Measurements from ENCODE around the gene LRP1B.
"Not testable (repeated sequence)": the region's sequence is repeated elsewhere in the genome, so short reads cannot be mapped to it uniquely, and the experiment has no call there.

Gene LRP1B

GRCh38 chr2:140567734-140568133 lies 1563.1 kb downstream of the LRP1B start:
- DNase-seq = no peak

GRCh38 chr2:140565756-140566155 lies 1565.1 kb downstream of the LRP1B start:
- no peak for DNase-seq

- no peak for DNase-seq
Observed at GRCh38 chr2:140555701-140556100, 1575.1 kb downstream of the LRP1B start.

DNA sequence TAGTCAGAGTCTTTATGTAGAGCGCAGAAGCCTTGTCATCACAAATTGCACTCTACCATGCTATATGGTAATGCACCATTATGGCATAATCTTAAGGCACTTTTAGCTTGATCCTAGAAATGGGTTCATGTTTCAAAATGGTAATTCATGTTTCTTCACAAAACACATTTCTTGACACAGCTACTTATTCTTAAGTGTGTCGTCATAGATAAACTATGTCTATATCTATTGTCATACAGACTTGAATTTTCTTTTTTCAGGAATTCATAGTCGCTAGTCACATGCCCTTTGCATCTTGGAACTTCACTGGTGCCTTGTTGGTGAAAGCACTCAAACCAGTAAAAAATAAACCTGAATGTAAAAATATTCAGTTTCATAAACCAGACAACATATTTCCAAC lies 1578.2 kb downstream of the LRP1B start:
- no peak for DNase-seq

DNA sequence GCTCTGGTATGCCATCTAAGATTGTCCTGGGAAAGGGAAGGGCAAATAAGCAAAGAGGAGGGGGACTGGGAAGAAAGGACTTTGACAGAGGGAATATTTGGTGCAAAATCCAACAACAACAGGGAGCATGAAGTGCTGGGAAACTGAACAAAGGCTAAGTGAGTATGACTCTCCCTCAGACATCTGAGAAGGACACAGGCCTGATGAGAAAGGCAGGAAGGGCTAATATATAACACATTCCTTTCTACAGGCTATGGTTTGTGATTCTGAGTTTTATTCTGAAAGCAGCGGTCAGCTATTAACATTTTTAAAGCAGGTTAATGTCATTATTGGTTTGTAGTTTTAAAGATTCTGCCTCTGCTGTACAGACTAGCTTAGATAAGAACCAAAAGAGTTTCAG lies 1579.5 kb downstream of the LRP1B start:
- no peak for DNase-seq

- no peak for DNase-seq
Observed at GRCh38 chr2:140550821-140551220, 1580.0 kb downstream of the LRP1B start.

- DNase-seq = not testable (repeated sequence)
Observed at GRCh38 chr2:140544769-140545168, 1586.0 kb downstream of the LRP1B start.

- DNase-seq = no peak
Observed at GRCh38 chr2:140542627-140543026, 1588.2 kb downstream of the LRP1B start.

GRCh38 chr2:140539242-140539875 lies 1591.5 kb downstream of the LRP1B start:
- DNase-seq = no peak

DNA sequence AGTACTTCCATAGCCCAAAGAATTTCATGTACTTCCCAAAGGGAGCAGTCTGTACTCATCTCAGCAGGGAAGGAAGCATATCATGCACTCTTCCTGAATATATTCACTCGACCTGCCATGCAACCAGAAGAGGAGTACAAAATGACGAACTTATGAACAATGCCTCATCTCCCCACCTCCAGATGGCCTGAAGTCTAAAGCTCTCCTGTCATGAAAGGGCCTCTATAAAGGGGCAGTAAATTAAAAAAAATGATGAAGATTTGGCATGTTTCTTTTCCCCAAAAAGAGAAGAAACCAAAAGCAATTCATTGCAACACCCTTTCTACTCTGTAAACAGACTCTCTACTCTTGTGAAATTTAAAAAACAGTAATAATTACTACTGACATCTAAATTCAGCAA lies 1601.1 kb downstream of the LRP1B start:
- DNase-seq = no peak

DNA sequence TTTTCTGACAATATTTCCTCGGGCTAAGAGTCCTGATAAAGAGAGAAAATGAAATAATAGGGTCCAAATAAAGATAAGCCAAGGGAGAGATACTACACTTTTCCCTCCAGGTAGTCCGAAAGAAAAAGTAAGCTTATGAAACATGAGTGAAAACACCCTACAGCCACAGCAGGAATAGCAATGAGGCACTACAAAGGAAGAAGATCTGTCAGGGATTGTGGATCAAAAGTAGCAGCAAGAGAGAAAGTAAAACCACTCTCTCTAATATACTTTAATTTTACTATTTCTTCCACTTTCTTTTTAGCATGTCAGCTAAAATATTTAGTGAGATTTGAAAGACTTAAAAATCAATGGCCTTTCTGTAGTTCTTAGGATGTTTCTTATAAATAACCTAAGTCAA lies 1601.8 kb downstream of the LRP1B start:
- DNase-seq = no peak

- no peak for DNase-seq
Observed at GRCh38 chr2:140526575-140526974, 1604.2 kb downstream of the LRP1B start.

- no peak for DNase-seq
Observed at GRCh38 chr2:140512106-140512505, 1618.7 kb downstream of the LRP1B start.

GRCh38 chr2:140509765-140510164 lies 1621.1 kb downstream of the LRP1B start:
- no peak for DNase-seq

DNA sequence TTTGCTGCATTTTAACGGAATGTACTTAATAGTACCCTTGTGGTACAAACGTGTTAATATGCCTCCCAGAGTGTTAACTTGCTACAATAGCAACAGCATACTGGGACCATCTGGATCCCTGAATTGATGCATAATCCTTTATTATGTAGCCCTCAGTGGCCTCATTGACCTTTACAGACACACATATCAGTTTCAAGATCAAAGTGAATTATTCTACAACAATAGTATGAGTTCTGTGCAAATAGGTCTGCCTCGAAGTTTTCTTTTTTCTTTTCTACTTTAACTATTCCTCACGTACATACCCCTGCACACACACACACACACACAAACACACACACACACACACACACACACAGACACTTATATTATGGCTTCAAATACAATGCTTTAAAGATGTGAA lies 1622.1 kb downstream of the LRP1B start:
- no peak for DNase-seq

DNA sequence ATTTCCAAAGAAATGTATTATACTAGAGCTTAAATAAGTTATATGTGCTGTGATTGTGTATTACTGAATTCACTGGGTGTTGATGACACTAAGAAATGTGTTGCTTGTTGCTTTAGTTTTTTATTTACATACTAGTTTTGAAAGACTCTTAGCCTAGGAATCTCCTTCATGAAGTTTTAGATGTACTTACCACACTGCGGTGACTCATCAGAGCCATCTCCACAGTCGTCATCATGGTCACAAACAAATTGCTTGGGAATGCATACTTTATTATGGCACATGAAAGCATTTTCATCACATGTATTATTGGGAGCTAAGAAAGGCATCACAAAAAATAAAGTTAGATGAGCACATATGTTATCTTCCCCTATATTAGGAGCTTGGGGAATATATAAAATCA lies 1624.2 kb downstream of the LRP1B start:
- no peak for DNase-seq

DNA sequence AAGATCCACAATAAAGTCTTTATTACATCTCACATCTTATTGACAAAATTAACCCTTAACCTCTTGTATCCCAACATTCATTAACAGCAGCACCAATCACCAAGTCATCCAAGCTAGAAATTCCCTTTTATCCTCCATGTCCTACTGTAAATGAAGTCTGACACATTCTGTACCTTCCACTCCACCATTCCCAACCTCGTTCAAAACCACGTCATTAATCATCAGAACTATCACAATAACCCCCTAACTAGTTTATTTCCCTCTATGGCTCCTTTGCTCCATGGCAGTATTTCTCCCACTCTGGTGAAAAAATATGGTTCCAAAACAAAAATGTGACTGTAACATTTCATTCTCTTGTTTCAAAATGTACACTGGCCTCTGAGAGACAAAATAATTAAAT lies 1626.2 kb downstream of the LRP1B start:
- no peak for DNase-seq

DNA sequence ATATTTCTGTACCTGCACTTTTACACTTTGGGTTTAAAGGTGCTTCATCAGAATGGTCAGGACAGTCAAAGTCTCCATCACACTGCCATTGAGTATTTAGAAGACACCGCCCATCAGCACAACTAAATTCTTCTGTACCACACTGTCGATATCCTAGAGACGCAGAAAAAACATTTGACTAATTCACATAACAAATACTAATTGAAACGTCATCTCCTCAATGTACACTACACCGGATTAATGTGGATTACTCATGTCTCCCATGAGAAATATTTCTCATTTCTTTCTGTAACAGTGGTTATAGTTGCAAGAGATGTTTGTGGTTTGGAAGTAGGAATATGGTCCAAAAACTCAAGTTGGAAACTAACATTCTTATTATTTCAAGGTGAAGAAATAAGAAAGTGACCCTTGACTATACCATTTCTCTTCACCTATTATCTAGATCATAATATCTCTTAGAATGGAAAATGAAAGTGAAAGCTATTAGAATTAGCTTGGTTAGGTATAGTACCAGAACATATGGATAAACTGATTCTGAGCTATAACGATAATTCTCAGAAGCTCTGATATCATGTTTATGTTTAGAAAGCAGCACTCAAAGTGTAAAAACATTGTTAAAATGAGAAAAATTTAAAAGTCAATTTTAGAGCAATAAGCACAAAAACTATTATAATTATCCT lies 1627.7 kb downstream of the LRP1B start:
- DNase-seq = no peak

GRCh38 chr2:140498360-140498759 lies 1632.5 kb downstream of the LRP1B start:
- DNase-seq = no peak

GRCh38 chr2:140496714-140497113 lies 1634.1 kb downstream of the LRP1B start:
- DNase-seq = no peak

DNA sequence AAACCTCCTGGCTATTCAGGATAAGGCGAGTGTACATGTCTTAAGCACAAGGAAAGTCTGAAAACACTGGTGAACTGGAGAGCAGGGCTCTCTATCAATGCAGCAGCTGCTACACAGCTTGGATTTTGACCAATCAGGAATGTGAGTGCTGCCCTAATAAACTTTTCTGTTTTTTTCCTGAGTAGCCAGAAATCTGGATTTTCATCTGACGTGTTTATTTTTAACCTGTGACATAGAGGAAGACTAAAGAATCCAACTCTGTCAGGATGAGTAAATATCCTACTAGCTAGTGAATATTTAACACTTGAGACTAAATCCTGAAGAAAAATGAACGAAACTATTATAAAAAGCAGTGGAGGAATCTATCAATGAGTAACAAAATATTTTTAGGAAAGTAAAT lies 1638.9 kb downstream of the LRP1B start:
- DNase-seq = no peak

DNA sequence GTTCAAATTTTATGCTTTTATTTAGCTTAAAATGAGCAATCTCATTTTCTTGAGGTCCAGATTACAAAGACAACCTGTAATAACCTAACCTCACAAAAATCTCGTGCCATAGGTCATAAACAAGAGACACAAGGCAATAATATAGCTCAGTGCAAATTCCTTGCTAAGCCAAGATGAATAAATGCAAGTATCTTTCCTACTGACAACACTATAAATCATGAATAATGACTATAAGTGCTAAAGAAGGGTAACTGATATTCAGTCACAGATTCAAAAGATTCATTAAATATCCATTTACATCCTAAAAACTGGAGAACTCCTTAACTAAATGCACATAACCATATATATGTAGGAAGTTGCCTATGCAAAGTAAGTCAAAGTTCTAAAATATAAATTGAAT lies 1641.6 kb downstream of the LRP1B start:
- no peak for DNase-seq

- no peak for DNase-seq
Observed at GRCh38 chr2:140481136-140481535, 1649.7 kb downstream of the LRP1B start.

- DNase-seq = no peak
Observed at GRCh38 chr2:140473851-140474250, 1657.0 kb downstream of the LRP1B start.

GRCh38 chr2:140472676-140473075 lies 1658.1 kb downstream of the LRP1B start:
- DNase-seq = no peak

Data from NCI-H2107 (cell line).